ENCODE measurements around the gene UBE2G1.
A peak's percentile ranks its signal among the peaks of the same experiment; 100 is the strongest.

The UBE2G1 gene

GRCh38 chr17:4221899-4222659 is 144.4 kb downstream of the UBE2G1 start:
- H3K4me3 ChIP-seq (ENCODE audit: low read length): no peak overlapping the region
- TF ChIP-seq, protein P1, sequence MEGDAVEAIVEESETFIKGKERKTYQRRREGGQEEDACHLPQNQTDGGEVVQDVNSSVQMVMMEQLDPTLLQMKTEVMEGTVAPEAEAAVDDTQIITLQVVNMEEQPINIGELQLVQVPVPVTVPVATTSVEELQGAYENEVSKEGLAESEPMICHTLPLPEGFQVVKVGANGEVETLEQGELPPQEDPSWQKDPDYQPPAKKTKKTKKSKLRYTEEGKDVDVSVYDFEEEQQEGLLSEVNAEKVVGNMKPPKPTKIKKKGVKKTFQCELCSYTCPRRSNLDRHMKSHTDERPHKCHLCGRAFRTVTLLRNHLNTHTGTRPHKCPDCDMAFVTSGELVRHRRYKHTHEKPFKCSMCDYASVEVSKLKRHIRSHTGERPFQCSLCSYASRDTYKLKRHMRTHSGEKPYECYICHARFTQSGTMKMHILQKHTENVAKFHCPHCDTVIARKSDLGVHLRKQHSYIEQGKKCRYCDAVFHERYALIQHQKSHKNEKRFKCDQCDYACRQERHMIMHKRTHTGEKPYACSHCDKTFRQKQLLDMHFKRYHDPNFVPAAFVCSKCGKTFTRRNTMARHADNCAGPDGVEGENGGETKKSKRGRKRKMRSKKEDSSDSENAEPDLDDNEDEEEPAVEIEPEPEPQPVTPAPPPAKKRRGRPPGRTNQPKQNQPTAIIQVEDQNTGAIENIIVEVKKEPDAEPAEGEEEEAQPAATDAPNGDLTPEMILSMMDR (conservative IDR thresholded peaks at IDR 0.05; ENCODE audit: low read length): no peak
- no peak for DNase-seq (ENCODE audit: low read depth)

GRCh38 chr17:4221163-4221562 is 145.3 kb downstream of the UBE2G1 start:
- TF ChIP-seq, protein P1 (conservative IDR thresholded peaks at IDR 0.05; ENCODE audit: low read length): no peak

DNA sequence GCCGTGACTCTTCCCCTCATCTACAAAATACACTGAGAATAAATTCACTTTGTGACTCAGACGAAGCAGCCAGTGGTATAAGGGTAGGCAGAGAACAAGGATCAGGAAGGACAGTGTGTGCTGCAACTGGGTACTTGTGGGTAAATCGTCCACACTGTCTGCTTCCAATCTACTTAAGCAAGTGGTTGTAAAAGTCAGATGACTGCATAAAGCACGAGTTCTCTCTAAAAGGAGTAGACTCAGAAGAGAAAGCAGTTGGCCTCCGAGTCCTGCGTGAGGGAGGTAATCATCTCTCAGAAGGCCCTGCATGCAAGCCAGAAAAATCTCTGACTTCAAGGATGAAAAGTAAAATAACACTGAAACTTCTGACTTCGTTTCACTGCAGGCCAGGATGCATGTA is 145.8 kb downstream of the UBE2G1 start:
- H3K4me3 ChIP-seq (ENCODE audit: low read length): peak overlapping the region; percentile 6
- TF ChIP-seq, protein P1 (conservative IDR thresholded peaks at IDR 0.05; ENCODE audit: low read length): no peak
- DNase-seq (ENCODE audit: low read depth): peak; percentile 55

More at GRCh38 chr17:4221163-4221562, 145.3 kb downstream of the UBE2G1 start:
- no peak for DNase-seq (ENCODE audit: low read depth)
- no peak overlapping the region for H3K4me3 ChIP-seq (ENCODE audit: low read length)

Data from AG10803 (cell line).